DMS 273 (cell line): ENCODE results near the gene KIAA2012.

Experiments
- DNase-seq: peaks from one replicate; lab custom pipeline; 2025; ENCODE audit not compliant: unreplicated experiment; lab: John Stamatoyannopoulos, UW

Gene KIAA2012

DNA sequence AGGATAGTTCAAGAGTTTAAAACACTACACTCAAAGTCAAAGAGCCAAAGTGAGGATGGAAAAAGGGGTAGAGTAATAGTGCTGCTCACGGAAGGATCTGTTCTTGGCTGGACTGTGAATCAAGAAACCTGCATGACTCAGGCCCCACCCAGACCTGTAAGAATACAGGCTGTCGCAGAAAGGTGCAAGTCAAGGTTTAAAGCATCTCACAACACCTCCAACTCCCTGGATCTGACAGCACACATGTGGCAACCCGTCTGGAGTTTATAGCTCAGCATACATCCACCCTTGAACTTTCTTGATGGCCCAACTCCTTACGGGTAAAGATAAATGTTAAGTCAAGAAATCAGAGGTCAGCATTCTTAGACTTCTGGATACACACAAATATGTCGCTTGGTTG lies 6.3 kb downstream of the KIAA2012 start:
- DNase-seq, result no peak

DNA sequence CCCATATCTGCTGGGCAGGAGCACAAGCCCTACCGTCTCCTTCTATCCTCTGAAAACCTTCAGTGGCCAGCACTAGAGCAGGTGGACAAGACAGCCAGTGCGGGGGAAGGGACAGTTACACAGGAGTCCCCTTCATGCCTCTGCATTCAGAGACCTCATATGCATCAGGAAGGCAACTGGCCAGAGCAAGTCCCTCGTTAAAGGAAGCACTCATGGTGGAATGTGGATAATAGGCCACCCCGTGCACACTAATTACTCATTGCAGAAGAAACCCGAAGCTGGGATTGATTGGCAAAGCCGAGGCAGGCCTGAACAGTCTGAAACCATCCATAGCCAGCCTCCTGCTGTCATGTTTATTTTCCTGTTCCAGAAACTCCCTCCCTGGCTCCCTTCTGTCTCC lies 11.2 kb downstream of the KIAA2012 start:
- DNase-seq, result peak; percentile 85

DNA sequence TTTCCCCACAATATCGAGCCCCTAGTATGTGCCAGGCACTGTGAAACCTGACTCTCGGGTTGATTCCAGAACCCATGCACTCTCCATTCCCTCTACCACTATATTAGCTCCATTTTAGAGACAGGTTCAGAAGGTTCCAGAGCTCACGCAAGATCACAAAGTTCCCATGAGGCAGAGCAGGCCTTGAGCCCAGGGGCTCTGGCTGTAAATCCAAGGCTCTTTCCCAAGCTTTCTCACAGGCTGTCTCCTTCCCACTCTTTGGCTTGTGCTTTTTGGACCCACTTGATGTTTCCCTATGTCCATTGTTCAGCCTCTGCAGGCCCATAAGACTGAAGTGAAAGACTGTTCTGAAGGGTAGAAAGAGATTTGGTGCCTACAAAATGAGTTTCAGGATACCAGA lies 15.7 kb downstream of the KIAA2012 start:
- no peak for DNase-seq

DNA sequence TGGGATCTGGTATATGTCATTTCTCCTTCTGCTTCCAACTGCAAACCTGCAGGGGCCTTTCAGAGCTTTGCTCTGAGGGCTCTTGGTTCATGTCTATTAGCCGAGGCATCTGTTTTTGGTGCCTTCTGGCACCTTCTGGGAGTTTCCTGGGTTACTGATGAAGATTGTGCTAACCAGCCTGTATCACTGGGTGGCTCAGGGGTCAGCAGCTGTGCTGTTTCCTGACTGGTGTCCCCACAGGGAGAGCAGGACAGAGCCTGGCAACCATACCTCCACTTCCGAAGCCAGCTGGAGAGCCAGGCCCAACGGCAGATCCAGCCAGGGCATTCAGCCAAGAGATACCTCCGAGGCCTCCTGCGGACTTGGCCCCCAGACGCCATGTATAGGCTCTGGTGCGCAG lies 17.5 kb downstream of the KIAA2012 start:
- DNase-seq, result peak; percentile 66

DNA sequence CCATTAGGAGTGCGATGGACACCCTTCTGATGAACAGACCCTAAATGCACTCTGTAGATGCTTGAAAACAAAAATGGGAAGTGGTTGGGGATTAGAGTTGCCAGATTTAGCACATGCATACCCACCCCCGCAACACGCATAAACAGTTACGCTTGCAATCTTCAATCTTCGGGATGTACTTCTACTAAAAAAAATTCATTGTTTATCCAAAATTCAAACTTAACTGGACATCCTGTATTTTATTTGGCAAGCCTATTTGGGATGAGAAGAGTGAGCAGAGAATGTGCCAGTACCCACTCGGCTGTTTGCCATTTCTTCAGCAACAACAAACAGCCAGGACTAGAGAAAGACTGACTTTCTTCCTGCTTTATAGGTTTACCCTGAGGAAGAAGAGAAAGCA lies 18.4 kb downstream of the KIAA2012 start:
- no peak for DNase-seq

DNA sequence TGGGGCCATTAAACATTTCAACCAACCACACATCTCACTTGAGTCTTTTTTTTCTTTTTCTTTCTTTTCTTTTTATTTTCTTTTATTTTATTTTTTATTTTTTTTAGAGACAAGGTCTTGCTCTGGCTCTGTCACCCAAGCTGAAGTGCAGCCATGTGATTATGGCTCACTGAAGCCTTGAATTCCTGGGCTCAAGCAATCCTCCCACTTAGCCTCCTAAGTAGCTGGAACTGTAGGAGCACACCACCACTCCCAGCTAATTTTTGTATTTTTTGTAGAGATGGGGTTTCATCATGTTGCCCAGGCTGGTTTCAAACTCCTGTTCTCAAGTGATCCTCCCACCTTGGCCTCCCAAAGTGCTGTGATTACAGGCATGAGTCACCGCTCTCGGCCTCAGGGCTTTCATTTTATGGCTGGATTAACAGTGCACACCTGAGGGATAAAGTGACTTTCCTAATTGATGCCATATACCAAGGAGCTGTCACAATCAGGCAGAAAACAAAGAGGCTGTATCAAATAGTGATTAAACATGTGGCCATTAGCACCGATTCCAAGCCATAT lies 21.5 kb downstream of the KIAA2012 start:
- no peak for DNase-seq

DNA sequence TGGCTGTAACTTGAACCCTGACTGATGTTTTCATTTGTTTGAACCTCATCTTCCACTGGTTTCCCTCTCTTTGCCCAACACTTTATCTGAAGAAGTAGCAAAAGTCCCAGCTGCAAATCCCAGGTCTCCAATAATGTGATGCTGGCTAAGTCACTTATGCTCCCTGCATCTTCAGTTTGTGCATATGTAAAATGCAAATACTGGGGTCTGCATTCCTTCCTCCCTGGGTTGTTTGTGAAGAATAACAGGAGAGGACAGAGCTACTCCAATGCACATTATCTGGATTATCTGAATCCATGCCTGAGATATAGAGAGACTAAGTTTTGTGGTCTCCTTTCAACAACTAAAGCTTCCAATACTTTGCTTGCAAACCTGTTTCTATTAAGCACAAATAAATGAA lies 22.2 kb downstream of the KIAA2012 start:
- DNase-seq, result no peak

DNA sequence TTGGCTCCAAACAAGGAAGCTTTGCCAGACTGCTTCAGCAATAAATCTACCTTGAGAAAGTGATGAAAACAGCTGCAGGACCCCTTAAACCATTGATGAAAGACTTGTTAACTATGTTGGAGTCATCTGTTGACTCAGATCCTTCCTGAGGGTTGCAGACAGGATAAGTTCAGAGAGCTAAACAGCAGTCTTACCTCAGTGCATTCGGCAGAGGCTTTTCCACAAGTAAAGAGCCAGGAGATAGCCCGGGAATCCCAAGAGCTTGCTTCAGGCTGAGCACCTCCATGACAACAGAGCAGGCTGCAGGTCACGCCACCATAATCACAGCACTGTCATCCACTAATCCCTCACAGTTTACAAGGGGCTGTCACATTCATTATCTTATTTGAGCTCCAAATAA lies 23.7 kb downstream of the KIAA2012 start:
- DNase-seq, result no peak

DNA sequence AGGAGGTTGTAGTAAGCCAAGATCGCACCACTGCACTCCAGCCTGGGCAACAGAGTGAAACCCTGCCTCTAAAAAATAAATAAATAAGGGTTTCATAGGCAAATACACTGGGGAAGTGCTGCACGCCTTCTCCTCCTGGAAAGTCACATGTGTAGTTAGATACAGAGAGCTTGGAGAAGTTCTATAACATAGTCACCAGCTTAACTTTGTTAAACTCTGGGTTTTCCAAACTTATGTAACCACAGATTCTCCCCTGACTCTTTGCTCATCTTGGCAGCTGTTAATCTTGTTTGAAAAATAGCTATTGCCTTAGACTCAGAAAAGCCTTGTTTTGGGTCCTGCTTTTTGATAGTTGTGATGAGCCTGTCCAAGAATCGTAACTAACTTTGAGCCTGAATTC lies 25.2 kb downstream of the KIAA2012 start:
- DNase-seq, result no peak

DNA sequence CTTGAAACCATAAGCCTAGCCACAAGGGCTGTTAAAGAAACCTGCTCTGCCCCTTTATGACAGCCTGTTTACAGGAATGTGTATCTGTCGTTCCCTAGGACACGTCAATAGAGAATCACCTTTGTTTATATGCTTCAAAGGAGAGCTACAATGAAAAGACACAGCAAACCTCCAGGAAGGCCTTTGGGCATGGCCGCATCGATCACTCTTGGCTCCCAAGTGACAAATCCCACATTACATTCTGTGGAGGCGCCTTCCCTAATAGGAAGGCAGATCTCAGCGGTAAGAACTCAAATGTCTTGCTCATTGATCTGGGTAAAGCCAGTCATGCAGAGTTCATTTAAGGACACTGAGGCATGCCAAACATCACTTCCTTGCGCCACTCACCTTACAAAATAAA lies 26.5 kb downstream of the KIAA2012 start:
- no peak for DNase-seq

DNA sequence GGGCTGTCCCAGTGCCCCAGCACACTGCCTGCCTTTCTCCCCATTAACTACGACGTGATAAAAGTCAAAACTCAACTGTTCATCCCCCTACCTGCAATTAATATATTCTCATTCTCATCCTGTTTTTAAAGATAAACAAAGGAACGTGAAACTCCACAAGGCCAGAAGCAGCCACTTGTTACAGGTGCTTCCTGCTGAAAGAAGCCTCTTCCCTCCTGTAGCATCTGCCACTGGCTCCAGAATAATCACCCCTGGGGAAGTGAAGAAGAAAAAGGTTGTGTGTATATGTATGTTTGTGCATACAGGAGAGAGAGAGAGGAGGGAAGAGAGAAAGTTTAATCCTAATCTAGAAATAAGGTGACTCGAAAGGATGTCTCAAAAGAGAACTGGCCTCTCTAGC lies 27.1 kb downstream of the KIAA2012 start:
- no peak for DNase-seq

DNA sequence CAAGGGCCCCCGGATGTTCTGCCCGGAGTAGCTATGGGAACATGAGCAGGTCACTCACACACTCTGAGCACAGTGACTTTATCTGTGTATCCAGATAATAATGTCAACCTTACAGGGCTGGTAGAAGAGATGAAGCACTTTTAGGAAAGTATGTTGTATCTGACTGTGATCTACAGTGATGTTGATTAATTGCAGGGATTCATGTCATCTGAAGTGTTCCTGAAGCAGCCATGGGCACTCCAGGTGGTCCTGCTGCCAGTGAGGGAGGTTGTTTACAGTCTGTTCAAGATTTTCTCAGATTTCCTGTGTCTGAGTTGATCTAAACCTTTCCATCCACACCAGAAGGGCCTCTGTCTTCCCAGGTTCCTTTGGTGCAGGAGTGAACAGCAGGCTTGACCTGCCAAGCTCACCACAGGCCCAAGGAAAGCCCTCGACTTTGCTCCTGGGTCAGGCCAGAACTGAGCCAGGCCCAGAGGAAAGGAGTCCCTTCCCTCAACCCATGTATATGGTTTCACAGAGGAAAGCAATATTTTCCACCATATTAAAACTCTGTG lies 28.0 kb downstream of the KIAA2012 start:
- DNase-seq, result peak; percentile 57

DNA sequence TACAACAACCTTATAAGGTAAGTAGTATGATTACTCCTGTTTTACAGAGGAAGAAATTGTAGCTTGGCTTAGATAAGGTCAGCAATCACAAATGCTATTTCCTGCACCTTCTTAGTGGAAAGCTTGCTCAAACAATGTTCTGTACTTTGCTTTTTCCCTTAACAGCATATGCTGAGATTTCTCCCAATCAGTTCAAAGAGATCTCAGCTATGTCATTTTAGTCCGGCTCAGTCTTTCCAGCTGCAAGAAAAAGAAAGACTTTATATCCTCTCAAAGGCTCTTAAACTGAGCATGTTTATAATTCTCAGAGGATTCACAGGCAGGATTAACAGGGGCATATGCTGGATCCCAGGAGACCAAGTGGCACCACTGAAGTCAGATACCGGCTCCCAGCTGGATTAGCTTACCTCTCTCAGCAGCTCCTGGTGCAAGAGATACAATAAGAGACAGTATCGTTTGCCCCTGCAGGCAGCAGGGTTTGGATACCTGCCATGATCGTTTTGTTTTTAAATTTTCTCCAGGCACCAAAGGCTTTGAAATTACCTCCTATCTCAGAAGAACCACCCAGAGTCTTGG lies 29.5 kb downstream of the KIAA2012 start:
- DNase-seq, result peak; percentile 54

DNA sequence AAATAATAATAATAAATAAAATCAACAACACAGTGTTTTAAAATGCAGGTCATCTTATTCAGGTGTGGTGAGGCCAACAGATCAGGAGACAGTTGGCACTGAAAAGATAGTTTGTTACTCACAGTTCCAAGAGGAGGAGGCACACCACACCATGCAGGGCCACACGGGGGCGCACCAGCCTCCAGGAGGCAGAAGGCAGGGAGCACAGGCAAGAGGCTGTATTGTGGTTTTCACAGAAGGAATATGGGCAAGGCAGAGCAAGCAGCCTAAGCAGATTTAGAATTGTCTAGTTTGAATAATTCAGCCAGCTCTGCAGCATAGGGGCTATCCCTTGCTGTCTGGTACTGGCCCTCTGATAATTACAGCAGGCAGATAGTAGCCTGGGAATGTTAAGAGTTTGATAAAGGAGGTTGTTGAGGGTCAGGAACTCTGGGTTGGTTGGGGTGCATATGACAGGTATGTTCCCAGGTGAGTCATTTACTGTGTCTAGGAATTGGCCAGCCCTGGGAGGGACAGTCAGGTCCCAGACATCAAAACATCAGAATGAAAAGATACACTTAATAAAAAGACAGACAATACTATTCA lies 31.3 kb downstream of the KIAA2012 start:
- peak; percentile 66 for DNase-seq

DNA sequence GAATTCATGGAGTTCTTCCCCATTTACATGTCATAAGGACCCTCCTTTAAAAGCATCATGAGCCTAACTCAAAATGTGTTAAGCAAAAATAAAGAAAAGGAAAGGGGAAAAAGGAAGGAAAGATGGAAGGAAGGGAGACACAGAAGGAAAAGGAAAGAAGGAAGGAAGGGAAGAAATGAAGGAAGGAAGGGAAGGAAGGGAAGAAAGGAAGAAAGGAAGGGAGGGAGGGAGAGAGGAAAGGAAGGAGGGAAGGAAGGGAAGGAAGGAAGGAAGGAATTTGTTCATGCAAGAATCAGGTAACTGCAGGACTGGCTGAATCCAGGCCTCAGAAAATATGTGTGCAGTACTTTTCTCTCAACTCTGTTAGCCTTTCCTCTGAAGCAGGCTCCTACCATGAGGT lies 32.0 kb downstream of the KIAA2012 start:
- DNase-seq, result no peak

DNA sequence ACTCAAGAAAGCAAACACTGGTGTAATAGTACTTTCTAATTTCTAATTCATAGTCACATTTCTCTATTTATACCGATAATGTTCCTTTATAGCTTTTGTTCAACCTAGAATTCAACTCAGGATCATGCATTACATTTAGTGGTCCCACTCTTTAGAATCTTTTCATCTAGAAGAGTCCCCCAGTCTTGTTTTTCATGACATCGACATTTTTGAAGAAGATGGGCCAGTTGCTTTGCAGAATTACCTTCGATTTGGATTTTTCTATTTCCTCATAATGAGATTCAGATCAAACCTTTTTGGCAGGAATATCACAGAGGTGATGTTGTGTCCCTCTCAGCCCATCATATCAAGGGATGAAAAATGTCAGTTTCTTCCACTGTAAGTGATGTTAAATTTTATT lies 35.3 kb downstream of the KIAA2012 start:
- no peak for DNase-seq

DNA sequence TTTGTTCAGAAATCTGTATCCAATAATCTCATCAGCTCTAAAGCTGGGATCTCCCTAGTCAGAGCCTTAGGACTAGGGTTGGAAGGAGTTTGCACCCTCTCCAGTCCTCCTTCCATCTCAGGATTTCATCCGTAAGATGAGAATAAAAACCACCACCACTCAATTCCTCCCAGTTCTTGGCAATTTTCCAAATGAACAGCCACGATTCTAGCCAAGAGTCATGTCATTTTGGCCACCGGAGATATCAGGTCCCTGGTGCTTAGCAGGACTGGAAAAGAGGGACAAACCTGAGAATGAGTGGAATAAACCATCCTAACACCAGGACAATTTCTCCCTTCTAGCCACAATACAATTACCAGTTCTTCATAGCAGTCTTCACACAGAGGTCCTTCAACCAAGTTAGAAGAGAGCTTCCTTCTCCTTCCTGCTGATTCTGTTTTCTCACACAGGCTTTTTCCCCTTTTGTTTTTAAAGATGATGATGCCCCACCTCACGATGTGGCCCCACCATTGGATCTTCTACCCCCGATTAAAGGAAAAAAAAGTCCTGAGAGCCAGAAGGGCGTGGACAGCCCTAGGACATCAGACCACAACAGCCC lies 36.2 kb downstream of the KIAA2012 start:
- peak; percentile 41 for DNase-seq

DNA sequence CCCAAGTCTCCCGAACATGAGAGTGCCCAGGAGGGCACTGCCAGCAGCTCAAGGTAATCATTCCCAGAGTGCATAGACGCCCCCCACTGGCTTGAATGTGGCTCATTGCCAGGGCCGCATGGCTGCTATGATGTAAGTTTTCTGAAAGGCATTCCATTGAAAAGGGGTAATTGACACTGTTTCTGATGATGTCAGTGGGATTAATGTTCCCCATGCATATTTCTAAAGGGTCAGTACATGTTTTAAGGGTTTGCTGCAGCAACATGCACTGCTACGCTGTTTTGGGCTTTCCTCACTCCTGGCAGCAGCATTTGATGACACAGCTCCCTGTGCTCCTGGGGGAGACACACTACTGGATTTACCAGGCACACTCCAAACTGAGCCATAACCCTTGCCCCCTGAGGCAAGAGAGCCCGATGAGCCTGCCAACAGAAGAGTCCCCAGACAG lies 36.7 kb downstream of the KIAA2012 start:
- peak; percentile 48 for DNase-seq

DNA sequence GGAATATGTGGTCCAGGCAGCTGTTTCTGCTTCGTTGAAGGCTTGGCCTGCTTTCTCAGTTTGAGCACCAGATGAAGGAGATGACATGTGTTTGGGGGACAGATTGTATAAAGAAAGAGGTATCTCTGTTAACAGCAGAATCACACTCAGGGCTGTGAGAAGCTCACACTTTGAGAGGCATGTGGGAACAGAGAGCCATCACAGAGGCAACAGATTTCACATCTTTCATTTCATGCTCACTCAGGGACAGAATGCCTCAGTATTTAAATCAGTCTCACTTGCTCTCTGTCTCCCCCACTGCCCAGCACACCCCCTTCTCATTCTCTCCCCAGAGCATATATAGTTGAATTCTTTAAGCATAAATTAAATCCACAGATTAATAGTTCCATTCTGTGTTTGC lies 37.4 kb downstream of the KIAA2012 start:
- peak; percentile 10 for DNase-seq

DNA sequence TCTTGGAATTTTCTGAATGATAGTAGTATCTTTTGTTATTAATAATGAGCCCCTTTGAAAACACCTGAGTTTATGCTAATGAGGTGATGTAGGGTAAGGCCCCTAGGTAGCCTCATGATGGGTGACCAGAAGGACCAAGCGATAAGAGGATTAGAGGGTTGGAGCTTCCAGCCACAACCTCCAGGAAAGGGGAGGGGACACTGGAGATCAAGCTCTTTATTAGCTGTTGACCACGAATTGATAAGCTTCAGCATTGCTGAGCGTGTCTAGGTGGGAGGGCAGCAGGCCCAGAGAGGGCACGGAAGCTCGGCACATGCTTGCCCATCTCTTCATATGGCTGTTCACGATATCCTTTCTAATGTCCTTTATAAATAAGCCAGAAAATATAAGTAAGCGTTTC lies 39.0 kb downstream of the KIAA2012 start:
- DNase-seq, result no peak

DNA sequence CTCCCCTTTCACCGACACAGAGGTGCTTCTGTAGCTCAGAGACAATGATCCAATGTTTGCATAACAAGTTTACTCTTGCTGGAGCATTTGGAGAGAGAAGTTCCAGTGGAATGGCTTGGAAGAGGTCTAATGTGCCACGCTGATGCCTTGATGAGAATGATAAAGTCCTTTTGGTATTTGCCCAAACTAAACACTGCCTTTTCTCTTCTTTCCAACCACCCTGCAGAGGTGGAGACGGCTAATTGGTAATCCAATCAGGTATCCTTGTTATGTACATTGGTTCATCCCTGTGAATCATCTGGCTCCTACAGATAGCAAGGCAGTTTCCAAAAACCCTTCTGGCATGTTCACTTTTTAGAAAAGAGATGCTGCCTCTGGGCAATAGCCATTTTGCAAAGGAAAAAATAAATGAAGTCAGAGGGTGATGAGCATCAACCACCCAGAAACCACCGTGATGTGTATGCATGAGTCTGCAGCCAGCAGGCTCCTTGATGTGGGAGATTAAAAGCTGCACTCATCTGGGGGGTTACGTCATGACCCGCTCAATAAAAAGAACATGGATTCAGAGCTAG lies 40.6 kb downstream of the KIAA2012 start:
- DNase-seq, result no peak

DNA sequence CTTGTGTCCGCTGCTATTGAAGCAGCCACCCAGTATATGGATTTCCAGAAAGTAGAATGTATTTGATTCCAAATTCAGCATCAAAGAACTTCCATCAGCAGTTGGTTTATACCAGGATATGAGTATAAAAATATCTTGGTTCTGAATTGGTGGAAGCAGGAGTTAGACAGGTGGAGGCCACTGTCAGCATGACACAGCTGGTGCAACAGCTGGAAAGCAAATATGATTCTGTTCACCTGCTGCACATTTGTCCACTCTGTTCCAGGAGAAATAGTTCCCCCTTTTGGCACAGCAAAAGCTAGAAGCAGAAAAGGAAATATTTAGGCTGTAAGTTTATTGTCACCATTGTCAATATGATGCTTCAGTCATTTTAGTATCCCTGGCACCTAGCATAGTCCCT lies 41.2 kb downstream of the KIAA2012 start:
- peak; percentile 16 for DNase-seq
